ENCODE results near the gene CFAP69.

GRCh38 chr7:90271753-90272152 lies 26.8 kb downstream of the CFAP69 start:
- TF ChIP-seq EZH2 (IDR thresholded peaks at IDR 0.05; ENCODE audit: low read length, unreplicated experiment) (no peak), CTCF (conservative IDR thresholded peaks at IDR 0.05; ENCODE audit: low read depth, low read length) (no peak), EZH2phosphoT487 (IDR thresholded peaks at IDR 0.05; ENCODE audit: borderline replicate concordance, low read length) (no peak)

Data from PC-3 (cell line).